ENCODE measurements around the gene USP46.

Gene USP46

DNA sequence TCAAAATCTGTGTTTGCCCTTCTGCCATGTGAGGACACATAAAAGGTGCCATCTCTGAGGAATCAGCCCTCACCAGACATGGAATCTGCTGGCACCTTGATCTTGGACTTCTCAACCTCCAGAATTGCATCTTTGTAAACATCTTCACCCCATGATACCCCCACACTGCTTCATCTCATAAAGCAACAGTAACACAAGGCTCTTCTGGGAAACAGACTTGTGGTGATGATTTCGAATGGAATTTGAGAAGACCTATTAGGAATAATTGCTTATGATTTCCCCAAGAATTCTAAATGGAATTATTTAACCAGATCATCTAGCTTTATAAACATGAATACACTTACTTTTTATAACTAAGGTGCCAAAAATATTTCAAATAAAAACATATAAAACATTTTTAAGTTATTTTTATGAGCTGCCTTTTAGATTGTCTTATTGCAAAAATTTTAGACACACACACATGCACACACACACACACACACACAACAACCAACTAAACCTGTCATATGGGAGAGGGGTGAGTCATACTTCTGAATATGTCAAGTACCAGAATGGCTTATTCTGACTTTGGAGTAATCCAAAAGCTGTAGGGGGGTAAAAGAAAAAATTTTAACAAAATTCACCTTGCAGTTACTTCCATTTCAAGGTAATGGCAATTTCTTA is 82.0 kb downstream of the USP46 start:
- no peak for TF ChIP-seq CTCF (IDR thresholded peaks at IDR 0.05; ENCODE audit: borderline replicate concordance, insufficient read depth, low read depth, low read length)
- H3K4me3 ChIP-seq (ENCODE audit: low read depth, low read length): no peak overlapping the region

DNA sequence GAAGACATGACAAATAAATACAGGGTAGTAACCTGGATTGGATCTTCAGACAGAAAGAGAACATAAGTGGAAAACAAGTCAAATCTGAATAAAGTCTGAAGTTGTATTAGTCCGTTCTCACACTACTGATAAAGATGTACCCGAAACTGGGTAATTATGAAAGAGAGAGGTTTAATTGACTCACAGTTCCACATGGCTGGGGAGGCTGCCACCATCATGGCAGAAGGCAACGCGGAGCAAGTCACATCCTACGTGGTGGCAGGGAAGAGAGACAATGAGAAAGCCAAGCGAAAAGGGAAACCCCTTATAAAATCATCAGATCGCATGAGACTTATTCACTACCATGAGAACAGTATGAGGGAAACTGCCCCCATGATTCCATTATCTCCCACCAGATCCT is 82.8 kb downstream of the USP46 start:
- TF ChIP-seq CTCF (IDR thresholded peaks at IDR 0.05; ENCODE audit: borderline replicate concordance, insufficient read depth, low read depth, low read length): no peak

DNA sequence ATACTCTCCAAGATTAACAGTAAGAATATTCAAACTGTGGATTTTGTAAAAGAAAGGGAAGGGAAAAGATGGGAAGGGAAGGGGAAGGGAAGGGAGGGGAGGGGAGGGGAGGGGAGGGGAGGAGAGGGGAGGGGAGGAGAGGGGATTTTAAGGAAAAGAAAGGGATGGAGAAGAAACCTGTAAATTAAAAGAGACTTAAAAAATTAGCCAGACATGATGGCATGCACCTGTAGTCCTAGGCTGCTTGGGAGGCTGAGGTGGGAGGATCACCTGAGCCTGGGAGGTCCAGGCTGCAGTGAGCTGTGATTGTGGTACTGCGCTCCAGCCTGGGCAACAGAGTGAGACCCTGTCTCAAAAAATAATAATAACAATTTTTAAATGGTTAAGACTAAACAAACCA is 83.7 kb downstream of the USP46 start:
- no peak for TF ChIP-seq CTCF (IDR thresholded peaks at IDR 0.05; ENCODE audit: borderline replicate concordance, insufficient read depth, low read depth, low read length)
- no peak overlapping the region for H3K4me3 ChIP-seq (ENCODE audit: low read depth, low read length)

More for the DNA sequence above, 82.8 kb downstream of the USP46 start:
- no peak overlapping the region for H3K4me3 ChIP-seq (ENCODE audit: low read depth, low read length)

- no peak overlapping the region for H3K4me3 ChIP-seq (ENCODE audit: low read depth, low read length)
- TF ChIP-seq CTCF (IDR thresholded peaks at IDR 0.05; ENCODE audit: borderline replicate concordance, insufficient read depth, low read depth, low read length): no peak
These were observed 85.1 kb downstream of the USP46 start for GRCh38 chr4:52574036-52574435.

GRCh38 chr4:52573551-52573950 is 85.5 kb downstream of the USP46 start:
- TF ChIP-seq CTCF (IDR thresholded peaks at IDR 0.05; ENCODE audit: borderline replicate concordance, insufficient read depth, low read depth, low read length): no peak
- no peak overlapping the region for H3K4me3 ChIP-seq (ENCODE audit: low read depth, low read length)

DNA sequence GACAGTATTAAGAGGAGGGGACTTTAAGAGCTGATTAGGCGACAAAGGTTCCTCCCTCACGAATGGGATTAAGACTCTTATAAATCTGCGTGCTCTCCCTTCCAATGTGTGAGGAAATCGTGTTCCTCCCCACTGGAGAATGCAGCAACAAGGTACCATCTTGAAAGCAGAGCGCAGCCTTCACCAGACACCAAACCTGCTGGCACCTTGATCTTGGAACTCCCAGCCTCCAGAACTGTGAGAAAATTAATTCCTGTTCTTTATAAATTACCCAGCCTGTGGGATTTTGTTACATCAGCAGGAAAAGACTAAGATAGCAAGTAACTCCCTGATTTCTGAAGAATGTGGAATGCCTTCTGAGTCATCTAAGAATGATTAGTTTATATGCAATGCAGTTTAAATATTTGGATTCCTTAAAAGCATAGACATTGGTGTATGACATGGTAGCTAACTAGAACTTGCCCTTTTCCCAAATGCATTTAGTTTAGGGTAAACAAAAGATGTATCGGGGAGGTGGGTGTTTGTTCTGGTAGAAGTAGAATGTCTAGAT is 86.1 kb downstream of the USP46 start:
- no peak for TF ChIP-seq CTCF (IDR thresholded peaks at IDR 0.05; ENCODE audit: borderline replicate concordance, insufficient read depth, low read depth, low read length)
- H3K4me3 ChIP-seq (ENCODE audit: low read depth, low read length): no peak overlapping the region

DNA sequence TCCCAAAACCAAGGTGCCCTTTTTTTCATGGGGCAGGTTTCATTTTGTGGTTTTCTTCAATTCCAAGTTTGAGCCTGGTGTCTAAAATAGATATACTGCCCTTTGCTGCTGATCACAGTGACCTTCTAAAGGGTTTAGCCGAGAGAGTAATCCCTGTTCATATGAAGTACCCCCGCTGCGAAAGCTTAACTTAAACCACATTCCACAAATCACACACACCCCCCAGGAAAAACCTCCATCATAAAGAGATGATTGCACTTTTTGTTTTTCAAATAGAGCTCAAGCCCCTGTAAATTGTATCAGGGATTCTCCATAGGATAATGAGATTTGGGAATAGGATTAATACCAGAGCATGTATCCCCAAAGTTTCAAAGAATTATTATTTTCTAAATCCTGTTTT is 90.8 kb downstream of the USP46 start:
- TF ChIP-seq CTCF (IDR thresholded peaks at IDR 0.05; ENCODE audit: borderline replicate concordance, insufficient read depth, low read depth, low read length): no peak
- H3K4me3 ChIP-seq (ENCODE audit: low read depth, low read length): no peak overlapping the region
